Suprapubic skin (tissue), 3 donors: Measurements from ENCODE around the gene KTN1.

ENCODE experiments used
- EP300 ChIP-seq: sonication (generic); formaldehyde crosslinking; IDR thresholded peaks from one replicate; pipeline ENCODE4 v1.6.1; 2017; ENCODE audit warnings: antibody characterized with exemption
- TF ChIP-seq, protein P1 (sequence below), 2 donors: fragments of 200-600 bp in 1 of 2; fragments of 450-650 bp in 1 of 2; sonication (generic) in 1 of 2; IDR thresholded peaks; one replicate each; pipeline ENCODE4 v1.5.1; 2016 to 2019; ENCODE audit warnings: antibody characterized with exemption in 2 of 2, mild to moderate bottlenecking in 1 of 2, moderate library complexity in 1 of 2

DNA sequence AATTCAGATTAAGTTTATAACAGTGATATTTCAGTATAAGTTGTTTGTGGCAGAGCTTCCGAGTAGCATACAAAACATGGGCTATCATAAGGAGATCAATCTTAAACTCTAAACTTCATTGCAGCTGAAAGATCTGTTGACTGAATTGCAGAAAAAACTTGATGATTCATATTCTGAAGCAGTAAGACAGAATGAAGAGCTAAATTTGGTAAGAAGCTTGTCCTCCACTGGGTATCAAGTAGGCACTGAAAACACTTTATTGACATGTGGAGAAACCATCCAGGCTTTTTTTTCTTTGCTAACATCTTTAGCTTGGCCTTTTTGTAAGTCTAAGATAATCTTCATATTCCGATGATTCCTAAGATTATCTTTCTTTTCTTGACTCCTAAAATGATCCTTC is 93.0 kb downstream of the KTN1 start:
- no peak for TF ChIP-seq EP300
- TF ChIP-seq, protein P1, sequence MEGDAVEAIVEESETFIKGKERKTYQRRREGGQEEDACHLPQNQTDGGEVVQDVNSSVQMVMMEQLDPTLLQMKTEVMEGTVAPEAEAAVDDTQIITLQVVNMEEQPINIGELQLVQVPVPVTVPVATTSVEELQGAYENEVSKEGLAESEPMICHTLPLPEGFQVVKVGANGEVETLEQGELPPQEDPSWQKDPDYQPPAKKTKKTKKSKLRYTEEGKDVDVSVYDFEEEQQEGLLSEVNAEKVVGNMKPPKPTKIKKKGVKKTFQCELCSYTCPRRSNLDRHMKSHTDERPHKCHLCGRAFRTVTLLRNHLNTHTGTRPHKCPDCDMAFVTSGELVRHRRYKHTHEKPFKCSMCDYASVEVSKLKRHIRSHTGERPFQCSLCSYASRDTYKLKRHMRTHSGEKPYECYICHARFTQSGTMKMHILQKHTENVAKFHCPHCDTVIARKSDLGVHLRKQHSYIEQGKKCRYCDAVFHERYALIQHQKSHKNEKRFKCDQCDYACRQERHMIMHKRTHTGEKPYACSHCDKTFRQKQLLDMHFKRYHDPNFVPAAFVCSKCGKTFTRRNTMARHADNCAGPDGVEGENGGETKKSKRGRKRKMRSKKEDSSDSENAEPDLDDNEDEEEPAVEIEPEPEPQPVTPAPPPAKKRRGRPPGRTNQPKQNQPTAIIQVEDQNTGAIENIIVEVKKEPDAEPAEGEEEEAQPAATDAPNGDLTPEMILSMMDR (IDR thresholded peaks at IDR 0.05): no peak
